PC-3 (cell line): ENCODE results near the gene H19. TPM values are rescaled to one million over a fixed set of nuclear protein-coding genes. Genes with fewer than 3 reads are reported as not detected.

Experiments used
- ATAC-seq: fragments of 200-7000 bp; cut with Tn5 transposase; 2 replicates; pipeline ENCODE4 v1.9.1; 2020; ENCODE audit warnings: mild to moderate bottlenecking, moderate library complexity
- BruUV-seq: library from RNA; stranded (reverse); fragments of 400-500 nt; replicated peaks from 2 replicates; lab custom pipeline; 2021; lab: Mats Ljungman, UMichigan
- CTCF ChIA-PET: fragments of 300-600 bp; sonication (Branson Sonifier 250); formaldehyde crosslinking; loops from one replicate; lab custom pipeline; 2022; ENCODE audit warnings: antibody characterized with exemption; lab: Charles Lee
- POLR2A ChIA-PET: fragments of 300-600 bp; sonication (Branson Sonifier 250); formaldehyde crosslinking; loops from one replicate; lab custom pipeline; 2022; ENCODE audit warnings: antibody characterized with exemption; ENCODE audit not compliant: unreplicated experiment; lab: Charles Lee
- DNase-seq: peaks from one replicate; pipeline ENCODE4 v3.0.0-alpha.2; 2015
- H2AFZ ChIP-seq: fragments of 300-600 bp; sonication (generic); 2 replicates; pipeline ENCODE4 v1.6.0; 2016; ENCODE audit warnings: antibody characterized with exemption, low read length
- H3F3A ChIP-seq: fragments of 300-600 bp; sonication (generic); one replicate; pipeline ENCODE4 v1.6.0; 2017; ENCODE audit warnings: antibody characterized with exemption, low read length, control low read depth, mild to moderate bottlenecking; ENCODE audit not compliant: unreplicated experiment
- H3K27ac ChIP-seq: fragments of 300-600 bp; sonication (generic); 2 replicates; pipeline ENCODE4 v1.5.1; 2016; ENCODE audit warnings: mild to moderate bottlenecking, low read length
- H3K27me3 ChIP-seq: fragments of 300-600 bp; sonication (generic); 2 replicates; pipeline ENCODE4 v1.6.1; 2016; ENCODE audit warnings: low read length, mixed read lengths
- H3K36me3 ChIP-seq: fragments of 300-600 bp; sonication (generic); 2 replicates; pipeline ENCODE4 v1.6.1; 2016; ENCODE audit warnings: low read depth, mixed run types, low read length, mixed read lengths
- H3K4me1 ChIP-seq: fragments of 300-600 bp; sonication (generic); 2 replicates; pipeline ENCODE4 v1.5.1; 2016; ENCODE audit warnings: low read length; ENCODE audit not compliant: insufficient read depth
- H3K4me2 ChIP-seq: fragments of 300-600 bp; sonication (generic); 2 replicates; pipeline ENCODE4 v1.6.0; 2016; ENCODE audit warnings: low read length
- H3K4me3 ChIP-seq: fragments of 300-600 bp; sonication (generic); 2 replicates; pipeline ENCODE4 v1.5.1; 2016; ENCODE audit warnings: mild to moderate bottlenecking, low read length, mixed read lengths
- H3K79me2 ChIP-seq: fragments of 300-600 bp; sonication (generic); 2 replicates; pipeline ENCODE4 v1.6.1; 2017; ENCODE audit warnings: low read length, mixed read lengths
- H3K9ac ChIP-seq: fragments of 300-600 bp; sonication (generic); 2 replicates; pipeline ENCODE4 v1.6.0; 2016; ENCODE audit warnings: mild to moderate bottlenecking, low read length
- H3K9me2 ChIP-seq: fragments of 300-600 bp; sonication (generic); replicated peaks from 2 replicates; pipeline ENCODE4 v1.6.1; 2016; ENCODE audit warnings: mixed run types, low read length, mixed read lengths
- H3K9me3 ChIP-seq: fragments of 300-600 bp; sonication (generic); 2 replicates; pipeline ENCODE4 v1.6.1; 2016; ENCODE audit warnings: low read length, mixed read lengths
- H4K20me1 ChIP-seq: fragments of 300-600 bp; sonication (generic); 2 replicates; pipeline ENCODE4 v1.6.1; 2016; ENCODE audit warnings: low read length, mixed read lengths
- CTCF ChIP-seq: fragments of 300-600 bp; sonication (generic); conservative IDR thresholded peaks from 2 replicates; pipeline ENCODE4 v1.5.1; 2017; ENCODE audit warnings: antibody characterized with exemption, low read depth, mild to moderate bottlenecking, low read length
- EZH2 ChIP-seq: fragments of 300-600 bp; sonication (generic); IDR thresholded peaks from one replicate; pipeline ENCODE4 v1.6.1; 2017; ENCODE audit warnings: antibody characterized with exemption, mild to moderate bottlenecking, low read length; ENCODE audit not compliant: unreplicated experiment
- EZH2phosphoT487 ChIP-seq: fragments of 300-600 bp; sonication (generic); IDR thresholded peaks from 2 replicates; pipeline ENCODE4 v1.6.1; 2018; ENCODE audit warnings: mild to moderate bottlenecking, antibody characterized with exemption, low read length, borderline replicate concordance
- intact Hi-C: fragments of 100-400 bp; cut with micrococcal nuclease; formaldehyde crosslinking; loops from 2 replicates; pipeline ENCODE4 v1.9.0; 2023
- total RNA-seq: library from RNA; depleted of rRNA; stranded (reverse); fragments of >200 nt; gene quantifications from 2 replicates; pipeline ENCODE4 v1.2.3, GENCODE V29; 2014

The H19 gene
- total RNA-seq, 1 experiment from 2014 or later = not detected

GRCh38 chr11:2012440-2012839, 14.8 kb upstream of the H19 start:
- intact Hi-C loops = no loop called here
- POLR2A ChIA-PET = no interaction called here
- Histone ChIP-seq H3K4me2 (no peak overlapping the region), H3F3A (no peaks in the 10 kb centered on the region), H3K9me2 (no peaks in the 10 kb centered on the region), H3K27me3 (no peaks in the 10 kb centered on the region), H3K36me3 (no peaks in the 10 kb centered on the region), H3K27ac (no peak overlapping the region), H3K9ac (no peak overlapping the region), H4K20me1 (no peaks in the 10 kb centered on the region), H3K79me2 (no peaks in the 10 kb centered on the region), H3K9me3 (no peaks in the 10 kb centered on the region), H2AFZ (no peak overlapping the region), H3K4me1 (no peaks in the 10 kb centered on the region), H3K4me3 (no peak overlapping the region)
- DNase-seq (no peak), ATAC-seq (no peak)
- no TSS peak for BruUV-seq
- CTCF ChIA-PET = no interaction called here
- TF ChIP-seq EZH2phosphoT487 = no peak
- TF ChIP-seq EZH2 = no peak
- TF ChIP-seq CTCF = no peak

GRCh38 chr11:2004466-2004865, 6.8 kb upstream of the H19 start:
- H3K4me3 ChIP-seq = no peak overlapping the region
- no peaks in the 10 kb centered on the region for H3K79me2 ChIP-seq
- no peaks in the 10 kb centered on the region for H4K20me1 ChIP-seq
- ATAC-seq (no peak), DNase-seq (no peak)
- H3K9ac ChIP-seq = no peak overlapping the region
- CTCF ChIA-PET = interaction anchor here (0.7 to 1.0 kb wide), 2 partner anchors 146 to 152 kb away, joined by 3 to 4 read pairs; no protein-coding TSS in a partner anchor
- BruUV-seq = no TSS peak
- no peaks in the 10 kb centered on the region for H3K36me3 ChIP-seq
- no peak overlapping the region for H2AFZ ChIP-seq
- TF ChIP-seq CTCF (no peak), EZH2 (no peak), EZH2phosphoT487 (no peak)
- H3F3A ChIP-seq = no peaks in the 10 kb centered on the region
- H3K9me3 ChIP-seq = no peaks in the 10 kb centered on the region
- POLR2A ChIA-PET = no interaction called here
- no peaks in the 10 kb centered on the region for H3K27me3 ChIP-seq
- H3K9me2 ChIP-seq = no peaks in the 10 kb centered on the region
- no peaks in the 10 kb centered on the region for H3K4me1 ChIP-seq
- no peak overlapping the region for H3K4me2 ChIP-seq
- no peak overlapping the region for H3K27ac ChIP-seq
- intact Hi-C loops = no loop called here

- intact Hi-C loops = no loop called here
- no peaks in the 10 kb centered on the region for H3K4me1 ChIP-seq
- no peak overlapping the region for H3K4me3 ChIP-seq
- no peak overlapping the region for H3K9ac ChIP-seq
- no TSS peak for BruUV-seq
- H3K36me3 ChIP-seq = no peaks in the 10 kb centered on the region
- no peak overlapping the region for H2AFZ ChIP-seq
- no peaks in the 10 kb centered on the region for H3K9me2 ChIP-seq
- DNase-seq (no peak), ATAC-seq (peak; percentile 37)
- no peaks in the 10 kb centered on the region for H4K20me1 ChIP-seq
- H3K27ac ChIP-seq = no peak overlapping the region
- TF ChIP-seq EZH2phosphoT487 (no peak), EZH2 (no peak), CTCF (no peak)
- no peaks in the 10 kb centered on the region for H3K9me3 ChIP-seq
- no peaks in the 10 kb centered on the region for H3K27me3 ChIP-seq
- H3F3A ChIP-seq = no peaks in the 10 kb centered on the region
- ChIA-PET CTCF (no interaction called here), POLR2A (no interaction called here)
- no peak overlapping the region for H3K4me2 ChIP-seq
- H3K79me2 ChIP-seq = no peaks in the 10 kb centered on the region
Observed at GRCh38 chr11:2002807-2003206, 5.2 kb upstream of the H19 start.
